Caco-2 (cell line): ENCODE results near the gene LCOR. TPM values are rescaled to one million over a fixed set of nuclear protein-coding genes. Genes with fewer than 3 reads are reported as not detected.

Source experiments
- BruUV-seq: library from RNA; stranded (reverse); fragments of 400-500 nt; replicated peaks from 2 replicates; lab custom pipeline; 2021; lab: Mats Ljungman, UMichigan
- CTCF ChIA-PET: fragments of 300-600 bp; sonication (Branson Sonifier 250); formaldehyde crosslinking; loops from one replicate; lab custom pipeline; 2022; ENCODE audit warnings: antibody characterized with exemption; lab: Charles Lee
- POLR2A ChIA-PET: fragments of 300-600 bp; sonication (Branson Sonifier 250); formaldehyde crosslinking; loops from one replicate; lab custom pipeline; 2022; ENCODE audit warnings: antibody characterized with exemption; lab: Charles Lee
- DNase-seq, 2 experiments: peaks; one replicate each; pipeline versions ENCODE4 v3.0.0 to v3.0.0-alpha.2; 2020 to 2022
- H3K27me3 ChIP-seq: replicated peaks from 2 replicates; pipeline ENCODE4 v1.6.0; 2011; ENCODE audit warnings: low read length; ENCODE audit not compliant: control insufficient read depth, insufficient read depth
- H3K36me3 ChIP-seq: 2 replicates; pipeline ENCODE4 v1.5.1; 2011; ENCODE audit warnings: low read length; ENCODE audit not compliant: control insufficient read depth, insufficient read depth
- H3K4me1 ChIP-seq: fragments of 250-450 bp; sonication (Bioruptor Pico); 2 replicates; pipeline ENCODE4 v1.5.1; 2020; ENCODE audit warnings: mild to moderate bottlenecking
- H3K4me3 ChIP-seq: 2 replicates; pipeline ENCODE4 v1.5.1; 2011; ENCODE audit warnings: low read depth, mild to moderate bottlenecking, control low read depth, low read length
- H3K9me3 ChIP-seq: fragments of 250-450 bp; sonication (Bioruptor Pico); 2 replicates; pipeline ENCODE4 v1.5.1; 2020; ENCODE audit warnings: mild to moderate bottlenecking, moderate library complexity
- H3K27ac Mint-ChIP-seq: one replicate; pipeline ENCODE4 v1.8.0; 2022; ENCODE audit warnings: mixed read lengths; ENCODE audit not compliant: unreplicated experiment
- H3K27me3 Mint-ChIP-seq: one replicate; pipeline ENCODE4 v1.8.0; 2022; ENCODE audit warnings: mixed read lengths; ENCODE audit not compliant: insufficient read depth, unreplicated experiment
- H3K36me3 Mint-ChIP-seq: one replicate; pipeline ENCODE4 v1.8.0; 2022; ENCODE audit warnings: mild to moderate bottlenecking, mixed read lengths; ENCODE audit not compliant: insufficient read depth, unreplicated experiment
- H3K4me1 Mint-ChIP-seq: one replicate; pipeline ENCODE4 v1.8.0; 2022; ENCODE audit warnings: low read depth, mixed read lengths; ENCODE audit not compliant: unreplicated experiment
- H3K4me3 Mint-ChIP-seq: one replicate; pipeline ENCODE4 v1.8.0; 2022; ENCODE audit warnings: mild to moderate bottlenecking, moderate library complexity, mixed read lengths; ENCODE audit not compliant: unreplicated experiment
- H3K9me3 Mint-ChIP-seq: one replicate; pipeline ENCODE4 v1.8.0; 2022; ENCODE audit warnings: mixed read lengths; ENCODE audit not compliant: unreplicated experiment
- CTCF ChIP-seq, 2 experiments: fragments of 200-600 bp in 1 of 2; IDR thresholded peaks; 1 replicate in 1 of 2; 2 replicates in 1 of 2; pipeline versions ENCODE4 v1.5.1 to v1.8.0; 2011 to 2022; ENCODE audit warnings: antibody characterized with exemption in 1 of 2, control low read depth in 1 of 2, inconsistent platforms in 1 of 2, low read depth in 1 of 2, low read length in 1 of 2, mild to moderate bottlenecking in 1 of 2, moderate library complexity in 1 of 2; ENCODE audit not compliant: insufficient read depth in 1 of 2, severe bottlenecking in 1 of 2, unreplicated experiment in 1 of 2
- intact Hi-C: fragments of 100-400 bp; cut with micrococcal nuclease; formaldehyde crosslinking; loops from one replicate; pipeline ENCODE4 v1.10.0; 2022; ENCODE audit not compliant: unreplicated experiment
- total RNA-seq: library from RNA; stranded (reverse); gene quantifications from 2 replicates; pipeline ENCODE4 v1.2.3, GENCODE V29; 2022

LCOR gene
- total RNA-seq, 1 experiment from 2014 or later, result 51.8 TPM

DNA sequence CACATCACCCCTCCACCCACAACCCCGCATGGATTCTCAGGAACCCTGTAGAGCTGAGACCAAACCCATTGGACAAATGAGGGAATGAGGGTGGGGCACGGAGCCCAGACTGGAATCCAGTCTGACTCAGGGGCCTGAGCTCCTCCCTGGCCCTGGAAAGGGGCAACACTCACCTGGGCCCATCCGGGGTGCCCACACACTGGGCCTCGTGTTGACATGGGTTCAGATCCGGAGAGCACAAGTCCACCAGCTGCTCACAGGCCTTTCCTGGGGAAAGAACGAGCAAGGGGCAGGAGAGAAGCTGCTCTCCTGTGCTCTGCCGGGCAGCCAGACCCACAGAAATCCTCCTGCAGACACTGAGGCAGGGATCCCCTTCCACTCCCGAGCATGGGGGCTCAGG lies 181.5 kb downstream of the LCOR start:
- Mint-ChIP-seq H3K9me3 (no peaks in the 10 kb centered on the region), H3K4me3 (no peak overlapping the region), H3K27me3 (no peaks in the 10 kb centered on the region), H3K4me1 (no peaks in the 10 kb centered on the region), H3K36me3 (no peaks in the 10 kb centered on the region), H3K27ac (no peak overlapping the region)
- no TSS peak for BruUV-seq
- no peaks in the 10 kb centered on the region for H3K36me3 ChIP-seq
- CTCF ChIA-PET, result no interaction called here
- no peaks in the 10 kb centered on the region for H3K9me3 ChIP-seq
- no peak overlapping the region for H3K4me3 ChIP-seq
- intact Hi-C loops, result no loop called here
- POLR2A ChIA-PET, result no interaction called here
- no peaks in the 10 kb centered on the region for H3K4me1 ChIP-seq
- no peak for DNase-seq
- no peaks in the 10 kb centered on the region for H3K27me3 ChIP-seq
- no peak for TF ChIP-seq CTCF (IDR thresholded peaks at IDR 0.05; ENCODE audit: insufficient read depth in 1 of 2, low read depth in 1 of 2, low read length in 1 of 2, severe bottlenecking in 1 of 2, unreplicated experiment in 1 of 2)

GRCh38 chr10:97013983-97014382 lies 181.9 kb downstream of the LCOR start:
- BruUV-seq, result no TSS peak
- intact Hi-C loops, result no loop called here
- TF ChIP-seq CTCF (IDR thresholded peaks at IDR 0.05; ENCODE audit: insufficient read depth in 1 of 2, low read depth in 1 of 2, low read length in 1 of 2, severe bottlenecking in 1 of 2, unreplicated experiment in 1 of 2), result no peak
- H3K4me1 ChIP-seq, result no peaks in the 10 kb centered on the region
- no peaks in the 10 kb centered on the region for H3K27me3 ChIP-seq
- no peak overlapping the region for H3K4me3 ChIP-seq
- no peak overlapping the region for H3K27ac Mint-ChIP-seq
- no peaks in the 10 kb centered on the region for H3K27me3 Mint-ChIP-seq
- DNase-seq, result no peak
- no peaks in the 10 kb centered on the region for H3K36me3 ChIP-seq
- ChIA-PET POLR2A (no interaction called here), CTCF (no interaction called here)
- H3K4me1 Mint-ChIP-seq, result no peaks in the 10 kb centered on the region
- H3K4me3 Mint-ChIP-seq, result no peak overlapping the region
- no peaks in the 10 kb centered on the region for H3K9me3 ChIP-seq
- no peaks in the 10 kb centered on the region for H3K9me3 Mint-ChIP-seq
- H3K36me3 Mint-ChIP-seq, result no peaks in the 10 kb centered on the region

GRCh38 chr10:97015240-97015639 lies 183.1 kb downstream of the LCOR start:
- Histone ChIP-seq H3K9me3 (no peaks in the 10 kb centered on the region), H3K27me3 (no peaks in the 10 kb centered on the region), H3K4me1 (no peaks in the 10 kb centered on the region), H3K4me3 (no peak overlapping the region), H3K36me3 (no peaks in the 10 kb centered on the region)
- intact Hi-C loops, result no loop called here
- POLR2A ChIA-PET, result no interaction called here
- no peaks in the 10 kb centered on the region for H3K9me3 Mint-ChIP-seq
- DNase-seq, result no peak
- H3K27ac Mint-ChIP-seq, result no peak overlapping the region
- no peaks in the 10 kb centered on the region for H3K4me1 Mint-ChIP-seq
- H3K36me3 Mint-ChIP-seq, result no peaks in the 10 kb centered on the region
- TF ChIP-seq CTCF (IDR thresholded peaks at IDR 0.05; ENCODE audit: insufficient read depth in 1 of 2, low read depth in 1 of 2, low read length in 1 of 2, severe bottlenecking in 1 of 2, unreplicated experiment in 1 of 2), result no peak
- no peaks in the 10 kb centered on the region for H3K27me3 Mint-ChIP-seq
- H3K4me3 Mint-ChIP-seq, result no peak overlapping the region
- CTCF ChIA-PET, result no interaction called here
- no TSS peak for BruUV-seq
